COLO829 (cell line): ENCODE data around the gene FASN.

Experiments
- DNase-seq: peaks from one replicate; pipeline ENCODE4 v3.0.0; 2012; ENCODE audit warnings: low spot score

FASN gene

GRCh38 chr17:82088838-82089722 is 9.0 kb downstream of the FASN start:
- no peak for DNase-seq

GRCh38 chr17:82087961-82088837 is 9.8 kb downstream of the FASN start:
- no peak for DNase-seq

GRCh38 chr17:82086941-82087906 is 10.8 kb downstream of the FASN start:
- no peak for DNase-seq

GRCh38 chr17:82085931-82086764 is 11.9 kb downstream of the FASN start:
- DNase-seq, result no peak

GRCh38 chr17:82085031-82085861 is 12.8 kb downstream of the FASN start:
- DNase-seq, result no peak

GRCh38 chr17:82084373-82085030 is 13.5 kb downstream of the FASN start:
- no peak for DNase-seq

GRCh38 chr17:82083533-82084359 is 14.3 kb downstream of the FASN start:
- no peak for DNase-seq

- DNase-seq, result no peak
These were observed 15.0 kb downstream of the FASN start for GRCh38 chr17:82083009-82083408.

GRCh38 chr17:82082456-82082855 is 15.6 kb downstream of the FASN start:
- no peak for DNase-seq

- DNase-seq, result no peak
These were observed 16.1 kb downstream of the FASN start for GRCh38 chr17:82081966-82082365.

GRCh38 chr17:82081546-82081945 is 16.5 kb downstream of the FASN start:
- DNase-seq, result no peak

- DNase-seq, result no peak
These were observed 17.1 kb downstream of the FASN start for GRCh38 chr17:82080789-82081464.

GRCh38 chr17:82080048-82080788 is 17.8 kb downstream of the FASN start:
- DNase-seq, result no peak

GRCh38 chr17:82079001-82079677 is 18.9 kb downstream of the FASN start:
- no peak for DNase-seq

GRCh38 chr17:82078433-82078832 is 19.6 kb downstream of the FASN start:
- DNase-seq, result no peak

GRCh38 chr17:82077617-82078358 is 20.2 kb downstream of the FASN start:
- DNase-seq, result no peak
